GM23338 (cell line): ENCODE measurements around the gene CD9. TPM values are rescaled to one million over a fixed set of nuclear protein-coding genes. Genes with fewer than 3 reads are reported as not detected.

ENCODE experiments used
- ATAC-seq: fragments of 200-7000 bp; cut with Tn5 transposase; 3 replicates; pipeline ENCODE4 v1.9.1; 2020
- DNase-seq: peaks from one replicate; pipeline ENCODE4 v3.0.0-alpha.2; 2015; ENCODE audit warnings: low spot score
- H2AFZ ChIP-seq: fragments of 200-600 bp; sonication (generic); 2 replicates; pipeline ENCODE4 v1.8.0; 2016; ENCODE audit warnings: antibody characterized with exemption, mild to moderate bottlenecking, moderate library complexity
- H3F3A ChIP-seq: fragments of 200-600 bp; sonication (generic); replicated peaks from 2 replicates; pipeline ENCODE4 v1.8.0; 2017; ENCODE audit warnings: antibody characterized with exemption, mixed run types, low read depth
- H3K27ac ChIP-seq: fragments of 200-600 bp; sonication (generic); 2 replicates; pipeline ENCODE4 v1.6.1; 2016; ENCODE audit warnings: low read depth
- H3K27me3 ChIP-seq: fragments of 200-600 bp; sonication (generic); 2 replicates; pipeline ENCODE4 v1.8.0; 2016; ENCODE audit warnings: mild to moderate bottlenecking, mixed run types, moderate library complexity; ENCODE audit not compliant: insufficient read depth
- H3K36me3 ChIP-seq: fragments of 200-600 bp; sonication (generic); 2 replicates; pipeline ENCODE4 v1.8.0; 2016; ENCODE audit warnings: mild to moderate bottlenecking; ENCODE audit not compliant: insufficient read depth
- H3K4me1 ChIP-seq: fragments of 200-600 bp; sonication (generic); 2 replicates; pipeline ENCODE4 v1.8.0; 2016; ENCODE audit warnings: mild to moderate bottlenecking, moderate library complexity; ENCODE audit not compliant: insufficient read depth
- H3K4me2 ChIP-seq: fragments of 200-600 bp; sonication (generic); 2 replicates; pipeline ENCODE4 v1.7.1; 2017; ENCODE audit warnings: mixed run types
- H3K4me3 ChIP-seq: fragments of 200-600 bp; sonication (generic); 2 replicates; pipeline ENCODE4 v1.6.1; 2016; ENCODE audit warnings: mixed run types
- H3K79me2 ChIP-seq: fragments of 200-600 bp; sonication (generic); replicated peaks from 2 replicates; pipeline ENCODE4 v1.8.0; 2017; ENCODE audit warnings: mild to moderate bottlenecking; ENCODE audit not compliant: insufficient read depth
- H3K9me2 ChIP-seq: fragments of 200-600 bp; sonication (generic); 2 replicates; pipeline ENCODE4 v1.8.0; 2017; ENCODE audit not compliant: insufficient read depth
- H4K20me1 ChIP-seq: fragments of 200-600 bp; sonication (generic); replicated peaks from 2 replicates; pipeline ENCODE4 v1.8.0; 2017; ENCODE audit warnings: mild to moderate bottlenecking; ENCODE audit not compliant: insufficient read depth
- H3K27ac Mint-ChIP-seq: 2 replicates; pipeline ENCODE4 v1.8.0; 2020; ENCODE audit warnings: inconsistent platforms, mild to moderate bottlenecking, moderate library complexity, mixed read lengths
- H3K27me3 Mint-ChIP-seq: 3 replicates; pipeline ENCODE4 v1.8.0; 2022; ENCODE audit warnings: low read depth, mild to moderate bottlenecking, moderate library complexity, mixed read lengths, inconsistent platforms; ENCODE audit not compliant: insufficient read depth, poor library complexity
- H3K36me3 Mint-ChIP-seq: 3 replicates; pipeline ENCODE4 v1.8.0; 2021; ENCODE audit warnings: low read depth, mild to moderate bottlenecking, inconsistent platforms, moderate library complexity, mixed read lengths
- H3K4me1 Mint-ChIP-seq: 3 replicates; pipeline ENCODE4 v1.8.0; 2020; ENCODE audit warnings: mild to moderate bottlenecking, inconsistent platforms, mixed read lengths
- H3K4me3 Mint-ChIP-seq: 3 replicates; pipeline ENCODE4 v1.8.0; 2021; ENCODE audit warnings: moderate library complexity, mild to moderate bottlenecking, inconsistent platforms, mixed read lengths
- H3K9me3 Mint-ChIP-seq: 3 replicates; pipeline ENCODE4 v1.8.0; 2020; ENCODE audit warnings: moderate library complexity, mild to moderate bottlenecking, inconsistent platforms, mixed read lengths
- CTCF ChIP-seq, 2 experiments: fragments of 200-600 bp in 1 of 2; sonication (generic) in 1 of 2; conservative IDR thresholded peaks; 2 replicates each; pipeline versions ENCODE4 v1.5.1 to v1.6.1; 2016 to 2017; ENCODE audit warnings: antibody characterized with exemption in 2 of 2, low read depth in 2 of 2, mild to moderate bottlenecking in 2 of 2, moderate library complexity in 1 of 2
- ETS1 ChIP-seq: IDR thresholded peaks from 2 replicates; pipeline ENCODE4 v1.6.1; 2016; ENCODE audit warnings: antibody characterized with exemption
- EZH2 ChIP-seq: fragments of 200-600 bp; sonication (generic); IDR thresholded peaks from one replicate; pipeline ENCODE4 v1.8.0; 2017; ENCODE audit warnings: antibody characterized with exemption, mild to moderate bottlenecking, low read depth; ENCODE audit not compliant: unreplicated experiment
- REST ChIP-seq: IDR thresholded peaks from one replicate; pipeline ENCODE4 v1.6.1; 2018; ENCODE audit warnings: antibody characterized with exemption; ENCODE audit not compliant: unreplicated experiment
- ZNF331 ChIP-seq: fragments of 250-450 bp; sonication (Bioruptor Pico); IDR thresholded peaks from 2 replicates; pipeline ENCODE4 v1.5.0; 2020; ENCODE audit warnings: low read depth, mild to moderate bottlenecking, moderate library complexity
- ZNF462 ChIP-seq: fragments of 250-450 bp; sonication (Bioruptor Pico); IDR thresholded peaks from 2 replicates; pipeline ENCODE4 v1.5.0; 2020; ENCODE audit warnings: mild to moderate bottlenecking, moderate library complexity
- polyA plus RNA-seq: library from polyadenylated mRNA; unstranded; fragments of >200 nt; fragmentation: Nextera tagmentation; extraction: Ambion mirVana; gene quantifications from 2 replicates; pipeline ENCODE4 v1.2.1, GENCODE V29; 2016
- total RNA-seq: library from RNA; depleted of rRNA; stranded (reverse); fragments of >200 nt; shearing (Covaris generic); gene quantifications from 2 replicates; pipeline ENCODE4 v1.2.3, GENCODE V29; 2014

Gene CD9
- total and polyA plus RNA-seq, 2 experiments from 2014 or later = 222 to 251 TPM

- TF ChIP-seq ZNF462 (CRISPR knock-in tag) = no peak
Measured at GRCh38 chr12:6257007-6257406, 56.8 kb downstream of the CD9 start (continued).

- ATAC-seq = no peak; the same call in 2 of the 3 replicates
- Mint-ChIP-seq H3K4me1 (peaks cover 17% of the 10 kb centered on the region), H3K4me3 (no peak overlapping the region), H3K9me3 (peaks cover 4% of the 10 kb centered on the region; the same call in 1 of the 3 replicates), H3K36me3 (no peaks in the 10 kb centered on the region; the same call in 2 of the 3 replicates), H3K27me3 (peaks cover 7% of the 10 kb centered on the region), H3K27ac (no peak overlapping the region)
- H3K27ac ChIP-seq = no peak overlapping the region
- no peaks in the 10 kb centered on the region for H3K27me3 ChIP-seq
- H4K20me1 ChIP-seq = no peaks in the 10 kb centered on the region
- H2AFZ ChIP-seq = peak overlapping the region; percentile 72; the same call in 1 of the 2 replicates
- H3K4me2 ChIP-seq = no peak overlapping the region
- no peaks in the 10 kb centered on the region for H3K36me3 ChIP-seq
- no peak overlapping the region for H3K4me3 ChIP-seq
- no peaks in the 10 kb centered on the region for H3K79me2 ChIP-seq
- peaks cover 10% of the 10 kb centered on the region for H3K4me1 ChIP-seq
- no peaks in the 10 kb centered on the region for H3K9me2 ChIP-seq
- 0 out of 2 replicates have a peak, but pooled peaks cover 3% of the 10 kb centered on the region for H3F3A ChIP-seq
- TF ChIP-seq ETS1 (no peak), REST (no peak), ZNF331 (no peak), EZH2 (no peak), CTCF (conservative IDR thresholded peaks at IDR 0.05; ENCODE audit: low read depth in 2 of 2) (no peak)
- no peak for DNase-seq
Measured at GRCh38 chr12:6262211-6262610, 62.0 kb downstream of the CD9 start.
